ENCODE results near the gene SV2C.

- TF ChIP-seq, protein P1, sequence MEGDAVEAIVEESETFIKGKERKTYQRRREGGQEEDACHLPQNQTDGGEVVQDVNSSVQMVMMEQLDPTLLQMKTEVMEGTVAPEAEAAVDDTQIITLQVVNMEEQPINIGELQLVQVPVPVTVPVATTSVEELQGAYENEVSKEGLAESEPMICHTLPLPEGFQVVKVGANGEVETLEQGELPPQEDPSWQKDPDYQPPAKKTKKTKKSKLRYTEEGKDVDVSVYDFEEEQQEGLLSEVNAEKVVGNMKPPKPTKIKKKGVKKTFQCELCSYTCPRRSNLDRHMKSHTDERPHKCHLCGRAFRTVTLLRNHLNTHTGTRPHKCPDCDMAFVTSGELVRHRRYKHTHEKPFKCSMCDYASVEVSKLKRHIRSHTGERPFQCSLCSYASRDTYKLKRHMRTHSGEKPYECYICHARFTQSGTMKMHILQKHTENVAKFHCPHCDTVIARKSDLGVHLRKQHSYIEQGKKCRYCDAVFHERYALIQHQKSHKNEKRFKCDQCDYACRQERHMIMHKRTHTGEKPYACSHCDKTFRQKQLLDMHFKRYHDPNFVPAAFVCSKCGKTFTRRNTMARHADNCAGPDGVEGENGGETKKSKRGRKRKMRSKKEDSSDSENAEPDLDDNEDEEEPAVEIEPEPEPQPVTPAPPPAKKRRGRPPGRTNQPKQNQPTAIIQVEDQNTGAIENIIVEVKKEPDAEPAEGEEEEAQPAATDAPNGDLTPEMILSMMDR (IDR thresholded peaks at IDR 0.05), result no peak
- no peak for TF ChIP-seq EZH2phosphoT487 (IDR thresholded peaks at IDR 0.05)
These were observed 16.6 kb downstream of the SV2C start for GRCh38 chr5:76099756-76100155.
